IPS-15b (cell line): Measurements from ENCODE around the gene SLC6A19.

ENCODE experiments used
- H3K27me3 ChIP-seq: one replicate; pipeline ENCODE4 v1.6.1; 2013; ENCODE audit warnings: low read length; ENCODE audit not compliant: control insufficient read depth, insufficient read depth
- H3K36me3 ChIP-seq: one replicate; pipeline ENCODE4 v1.6.1; 2013; ENCODE audit warnings: low read length; ENCODE audit not compliant: control insufficient read depth, insufficient read depth
- H3K4me1 ChIP-seq: one replicate; pipeline ENCODE4 v1.6.1; 2013; ENCODE audit warnings: mild to moderate bottlenecking, low read length; ENCODE audit not compliant: control insufficient read depth, insufficient read depth
- H3K4me3 ChIP-seq: one replicate; pipeline ENCODE4 v1.5.1; 2013; ENCODE audit warnings: low read depth, low read length
- H3K9ac ChIP-seq: one replicate; pipeline ENCODE4 v1.6.1; 2013; ENCODE audit warnings: low read depth, mild to moderate bottlenecking, low read length
- H3K9me3 ChIP-seq: one replicate; pipeline ENCODE4 v1.6.1; 2013; ENCODE audit warnings: mild to moderate bottlenecking, low read length; ENCODE audit not compliant: control insufficient read depth, insufficient read depth

SLC6A19 gene

GRCh38 chr5:1176473-1177391 is 24.7 kb upstream of the SLC6A19 start:
- Histone ChIP-seq H3K36me3 (no peaks in the 10 kb centered on the region), H3K4me3 (no peak overlapping the region), H3K27me3 (no peaks in the 10 kb centered on the region), H3K9ac (no peak overlapping the region), H3K4me1 (no peaks in the 10 kb centered on the region), H3K9me3 (no peaks in the 10 kb centered on the region)

GRCh38 chr5:1177826-1178528 is 23.4 kb upstream of the SLC6A19 start:
- H3K36me3 ChIP-seq = no peaks in the 10 kb centered on the region
- H3K4me1 ChIP-seq = no peaks in the 10 kb centered on the region
- H3K9ac ChIP-seq = no peak overlapping the region
- no peak overlapping the region for H3K4me3 ChIP-seq
- H3K9me3 ChIP-seq = no peaks in the 10 kb centered on the region
- no peaks in the 10 kb centered on the region for H3K27me3 ChIP-seq

- no peaks in the 10 kb centered on the region for H3K36me3 ChIP-seq
- no peaks in the 10 kb centered on the region for H3K4me1 ChIP-seq
- no peak overlapping the region for H3K9ac ChIP-seq
- no peaks in the 10 kb centered on the region for H3K9me3 ChIP-seq
- H3K27me3 ChIP-seq = no peaks in the 10 kb centered on the region
- H3K4me3 ChIP-seq = no peak overlapping the region
Measured at GRCh38 chr5:1178529-1179382, 22.6 kb upstream of the SLC6A19 start.

- Histone ChIP-seq H3K4me1 (no peaks in the 10 kb centered on the region), H3K9ac (no peak overlapping the region), H3K27me3 (no peaks in the 10 kb centered on the region), H3K36me3 (no peaks in the 10 kb centered on the region), H3K9me3 (no peaks in the 10 kb centered on the region), H3K4me3 (no peak overlapping the region)
Measured at GRCh38 chr5:1179383-1179715, 22.0 kb upstream of the SLC6A19 start.

- no peak overlapping the region for H3K4me3 ChIP-seq
- H3K27me3 ChIP-seq = no peaks in the 10 kb centered on the region
- no peaks in the 10 kb centered on the region for H3K36me3 ChIP-seq
- H3K9ac ChIP-seq = no peak overlapping the region
- H3K9me3 ChIP-seq = no peaks in the 10 kb centered on the region
- no peaks in the 10 kb centered on the region for H3K4me1 ChIP-seq
Measured at GRCh38 chr5:1180096-1180495, 21.3 kb upstream of the SLC6A19 start.

- Histone ChIP-seq H3K4me3 (no peak overlapping the region), H3K9me3 (no peaks in the 10 kb centered on the region), H3K4me1 (no peaks in the 10 kb centered on the region), H3K36me3 (no peaks in the 10 kb centered on the region), H3K27me3 (no peaks in the 10 kb centered on the region), H3K9ac (no peak overlapping the region)
Measured at GRCh38 chr5:1180841-1181271, 20.5 kb upstream of the SLC6A19 start.

GRCh38 chr5:1181451-1182359 is 19.7 kb upstream of the SLC6A19 start:
- no peak overlapping the region for H3K4me3 ChIP-seq

GRCh38 chr5:1182360-1182632 is 19.1 kb upstream of the SLC6A19 start:
- no peak overlapping the region for H3K9ac ChIP-seq
- no peaks in the 10 kb centered on the region for H3K9me3 ChIP-seq
- H3K4me3 ChIP-seq = no peak overlapping the region
- no peaks in the 10 kb centered on the region for H3K27me3 ChIP-seq
- H3K36me3 ChIP-seq = no peaks in the 10 kb centered on the region
- no peaks in the 10 kb centered on the region for H3K4me1 ChIP-seq

More at GRCh38 chr5:1181451-1182359, 19.7 kb upstream of the SLC6A19 start:
- no peaks in the 10 kb centered on the region for H3K27me3 ChIP-seq
- no peaks in the 10 kb centered on the region for H3K36me3 ChIP-seq
- no peak overlapping the region for H3K9ac ChIP-seq
- no peaks in the 10 kb centered on the region for H3K4me1 ChIP-seq
- H3K9me3 ChIP-seq = no peaks in the 10 kb centered on the region

- no peaks in the 10 kb centered on the region for H3K36me3 ChIP-seq
- no peaks in the 10 kb centered on the region for H3K4me1 ChIP-seq
- H3K27me3 ChIP-seq = no peaks in the 10 kb centered on the region
- H3K9ac ChIP-seq = no peak overlapping the region
- H3K4me3 ChIP-seq = no peak overlapping the region
- H3K9me3 ChIP-seq = no peaks in the 10 kb centered on the region
Measured at GRCh38 chr5:1182633-1183423, 18.6 kb upstream of the SLC6A19 start.

GRCh38 chr5:1183424-1184162 is 17.8 kb upstream of the SLC6A19 start:
- Histone ChIP-seq H3K4me1 (no peaks in the 10 kb centered on the region), H3K9me3 (no peaks in the 10 kb centered on the region), H3K9ac (no peak overlapping the region), H3K27me3 (no peaks in the 10 kb centered on the region), H3K4me3 (no peak overlapping the region), H3K36me3 (no peaks in the 10 kb centered on the region)
